Measurements from ENCODE around the gene GUCY1A1.

- TF ChIP-seq, protein P1, sequence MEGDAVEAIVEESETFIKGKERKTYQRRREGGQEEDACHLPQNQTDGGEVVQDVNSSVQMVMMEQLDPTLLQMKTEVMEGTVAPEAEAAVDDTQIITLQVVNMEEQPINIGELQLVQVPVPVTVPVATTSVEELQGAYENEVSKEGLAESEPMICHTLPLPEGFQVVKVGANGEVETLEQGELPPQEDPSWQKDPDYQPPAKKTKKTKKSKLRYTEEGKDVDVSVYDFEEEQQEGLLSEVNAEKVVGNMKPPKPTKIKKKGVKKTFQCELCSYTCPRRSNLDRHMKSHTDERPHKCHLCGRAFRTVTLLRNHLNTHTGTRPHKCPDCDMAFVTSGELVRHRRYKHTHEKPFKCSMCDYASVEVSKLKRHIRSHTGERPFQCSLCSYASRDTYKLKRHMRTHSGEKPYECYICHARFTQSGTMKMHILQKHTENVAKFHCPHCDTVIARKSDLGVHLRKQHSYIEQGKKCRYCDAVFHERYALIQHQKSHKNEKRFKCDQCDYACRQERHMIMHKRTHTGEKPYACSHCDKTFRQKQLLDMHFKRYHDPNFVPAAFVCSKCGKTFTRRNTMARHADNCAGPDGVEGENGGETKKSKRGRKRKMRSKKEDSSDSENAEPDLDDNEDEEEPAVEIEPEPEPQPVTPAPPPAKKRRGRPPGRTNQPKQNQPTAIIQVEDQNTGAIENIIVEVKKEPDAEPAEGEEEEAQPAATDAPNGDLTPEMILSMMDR (conservative IDR thresholded peaks at IDR 0.05): no peak
- TF ChIP-seq ZFX (IDR thresholded peaks at IDR 0.05): no peak
Measured at GRCh38 chr4:155688860-155689259, 22.2 kb downstream of the GUCY1A1 start.
